ENCODE data around the gene ALX4. TPM values are rescaled to one million over a fixed set of nuclear protein-coding genes. Genes with fewer than 3 reads are reported as not detected.

ALX4 gene
- total RNA-seq, 1 donor from 2014 or later, result not detected

GRCh38 chr11:44333271-44334218 lies 23.6 kb upstream of the ALX4 start:
- Histone ChIP-seq H3K27ac (no peak overlapping the region), H3K27me3 (ENCODE audit: low read depth) (peaks cover 67% of the 10 kb centered on the region), H3K4me3 (no peak overlapping the region), H3K9me3 (no peaks in the 10 kb centered on the region), H3K4me1 (no peaks in the 10 kb centered on the region), H3K36me3 (no peaks in the 10 kb centered on the region)
- TF ChIP-seq CTCF (IDR thresholded peaks at IDR 0.05), result no peak
- intact Hi-C loops (cut with DNase I), result no loop called here
- ATAC-seq, result no peak
- DNase-seq, result no peak

GRCh38 chr11:44332665-44333064 lies 22.7 kb upstream of the ALX4 start:
- no peak overlapping the region for H3K27ac ChIP-seq
- no peak for TF ChIP-seq CTCF (IDR thresholded peaks at IDR 0.05)
- peaks cover 68% of the 10 kb centered on the region for H3K27me3 ChIP-seq (ENCODE audit: low read depth)
- intact Hi-C loops (cut with DNase I), result no loop called here
- no peaks in the 10 kb centered on the region for H3K9me3 ChIP-seq
- ATAC-seq (no peak), DNase-seq (no peak)
- H3K36me3 ChIP-seq, result no peaks in the 10 kb centered on the region
- no peak overlapping the region for H3K4me3 ChIP-seq
- H3K4me1 ChIP-seq, result no peaks in the 10 kb centered on the region

- H3K9me3 ChIP-seq, result no peaks in the 10 kb centered on the region
- H3K36me3 ChIP-seq, result no peaks in the 10 kb centered on the region
- intact Hi-C loops (cut with DNase I), result no loop called here
- H3K27me3 ChIP-seq (ENCODE audit: low read depth), result peaks cover 71% of the 10 kb centered on the region
- H3K4me1 ChIP-seq, result no peaks in the 10 kb centered on the region
- no peak for TF ChIP-seq CTCF (IDR thresholded peaks at IDR 0.05)
- ATAC-seq (no peak), DNase-seq (no peak)
- H3K27ac ChIP-seq, result no peak overlapping the region
- no peak overlapping the region for H3K4me3 ChIP-seq
Observed at GRCh38 chr11:44329472-44330230, 19.7 kb upstream of the ALX4 start.

- H3K27ac ChIP-seq, result no peak overlapping the region
- H3K27me3 ChIP-seq (ENCODE audit: low read depth), result peaks cover 73% of the 10 kb centered on the region
- H3K9me3 ChIP-seq, result no peaks in the 10 kb centered on the region
- no peak overlapping the region for H3K4me3 ChIP-seq
- ATAC-seq (no peak), DNase-seq (no peak)
- H3K36me3 ChIP-seq, result no peaks in the 10 kb centered on the region
- intact Hi-C loops (cut with DNase I), result no loop called here
- no peak for TF ChIP-seq CTCF (IDR thresholded peaks at IDR 0.05)
- no peaks in the 10 kb centered on the region for H3K4me1 ChIP-seq
Observed at GRCh38 chr11:44328138-44328660, 18.3 kb upstream of the ALX4 start.

- intact Hi-C loops (cut with DNase I), result no loop called here
- Histone ChIP-seq H3K27ac (no peak overlapping the region), H3K36me3 (no peaks in the 10 kb centered on the region), H3K9me3 (no peaks in the 10 kb centered on the region), H3K4me3 (no peak overlapping the region), H3K4me1 (no peaks in the 10 kb centered on the region), H3K27me3 (ENCODE audit: low read depth) (peaks cover 78% of the 10 kb centered on the region)
- TF ChIP-seq CTCF (IDR thresholded peaks at IDR 0.05), result no peak
- no peak for DNase-seq
- ATAC-seq, result no peak
Observed at GRCh38 chr11:44327730-44328129, 17.8 kb upstream of the ALX4 start.
